ENCODE data around the gene CARD10. TPM values are rescaled to one million over a fixed set of nuclear protein-coding genes. Genes with fewer than 3 reads are reported as not detected.

Gene CARD10
- total and polyA plus RNA-seq, 2 of the 13 experiments (the other 11 are each of a cell fraction or from before 2014, with no cell fraction given) = 35.2 to 55.8 TPM

DNA sequence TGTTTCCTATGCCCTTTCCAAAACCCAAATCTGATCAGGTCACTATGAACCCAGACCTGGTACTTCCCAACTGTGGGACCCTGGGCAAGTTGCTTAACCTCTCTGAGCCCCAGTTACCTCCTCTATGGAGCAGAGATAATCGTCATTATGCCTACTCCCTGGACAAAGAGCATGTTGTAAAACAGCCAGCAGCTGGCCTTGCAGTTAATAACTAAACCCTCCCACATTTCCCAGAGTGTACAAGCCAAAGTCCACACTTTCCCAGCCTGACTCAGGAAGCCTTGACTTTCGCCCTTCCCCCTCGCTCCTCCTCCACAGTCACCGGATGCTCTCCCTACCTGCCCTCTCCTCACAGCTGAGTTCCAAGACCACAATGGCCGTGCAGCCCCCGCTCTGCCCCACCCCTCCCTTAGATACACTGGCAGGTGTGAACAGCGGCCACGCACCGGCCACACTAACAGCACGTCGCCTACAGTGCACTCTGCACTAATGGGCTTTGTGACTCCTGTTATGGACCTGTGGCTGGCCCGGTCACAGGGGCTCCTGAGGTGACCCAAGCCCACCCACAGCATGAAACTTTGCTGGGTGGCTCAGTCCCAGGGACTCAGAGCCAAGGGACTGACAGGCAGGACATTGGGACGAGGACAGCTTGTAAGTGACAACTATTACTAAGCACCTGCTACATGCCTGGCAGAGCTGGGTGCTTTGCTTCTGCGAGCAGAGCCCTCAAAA lies 17.4 kb downstream of the CARD10 start (continued):
- TF ChIP-seq, protein P1, sequence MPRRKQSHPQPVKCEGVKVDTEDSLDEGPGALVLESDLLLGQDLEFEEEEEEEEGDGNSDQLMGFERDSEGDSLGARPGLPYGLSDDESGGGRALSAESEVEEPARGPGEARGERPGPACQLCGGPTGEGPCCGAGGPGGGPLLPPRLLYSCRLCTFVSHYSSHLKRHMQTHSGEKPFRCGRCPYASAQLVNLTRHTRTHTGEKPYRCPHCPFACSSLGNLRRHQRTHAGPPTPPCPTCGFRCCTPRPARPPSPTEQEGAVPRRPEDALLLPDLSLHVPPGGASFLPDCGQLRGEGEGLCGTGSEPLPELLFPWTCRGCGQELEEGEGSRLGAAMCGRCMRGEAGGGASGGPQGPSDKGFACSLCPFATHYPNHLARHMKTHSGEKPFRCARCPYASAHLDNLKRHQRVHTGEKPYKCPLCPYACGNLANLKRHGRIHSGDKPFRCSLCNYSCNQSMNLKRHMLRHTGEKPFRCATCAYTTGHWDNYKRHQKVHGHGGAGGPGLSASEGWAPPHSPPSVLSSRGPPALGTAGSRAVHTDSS (CRISPR knock-in tag; conservative IDR thresholded peaks at IDR 0.05) = no peak
- TF ChIP-seq HES4 (CRISPR knock-in tag; IDR thresholded peaks at IDR 0.05; ENCODE audit: borderline replicate concordance) (peak; percentile 62; the same call in 1 of the 2 replicates), ZNF891 (CRISPR knock-in tag; IDR thresholded peaks at IDR 0.05) (peak; percentile 24; the same call in 1 of the 2 replicates), NR2F2 (IDR thresholded peaks at IDR 0.05; ENCODE audit: borderline replicate concordance, low read depth) (peak; percentile 66; the same call in 1 of the 2 replicates), CENPT (CRISPR knock-in tag; IDR thresholded peaks at IDR 0.05; ENCODE audit: low read depth) (0 out of 2 replicates have a peak, but pooled peaks have one; percentile 64), ZNF484 (CRISPR knock-in tag; IDR thresholded peaks at IDR 0.05; ENCODE audit: borderline replicate concordance, low read depth) (no peak), AHR (CRISPR knock-in tag; IDR thresholded peaks at IDR 0.05) (peak; percentile 89), ZBTB20 (CRISPR knock-in tag; IDR thresholded peaks at IDR 0.05; ENCODE audit: borderline replicate concordance, low read depth) (peak; percentile 89; the same call in 1 of the 2 replicates), PLRG1 (conservative IDR thresholded peaks at IDR 0.05) (no peak), ZNF556 (CRISPR knock-in tag; IDR thresholded peaks at IDR 0.05; ENCODE audit: borderline replicate concordance) (peak; percentile 99), TBL1XR1 (IDR thresholded peaks at IDR 0.05; ENCODE audit: borderline replicate concordance, low read length, partially characterized antibody) (peak; percentile 89), SSRP1 (CRISPR knock-in tag; IDR thresholded peaks at IDR 0.05) (peak; percentile 74; the same call in 1 of the 2 replicates), MEIS2 (CRISPR knock-in tag; IDR thresholded peaks at IDR 0.05) (peak; percentile 88; the same call in 1 of the 2 replicates), ZNF83 (CRISPR knock-in tag; IDR thresholded peaks at IDR 0.05; ENCODE audit: borderline replicate concordance) (0 out of 2 replicates have a peak, but pooled peaks have one; percentile 86), ZNF569 (CRISPR knock-in tag; IDR thresholded peaks at IDR 0.05; ENCODE audit: borderline replicate concordance) (peak; percentile 46; the same call in 1 of the 2 replicates), ZBTB3 (CRISPR knock-in tag; IDR thresholded peaks at IDR 0.05; ENCODE audit: borderline replicate concordance, low read depth) (peak; percentile 98), ZNF543 (CRISPR knock-in tag; IDR thresholded peaks at IDR 0.05) (peak; percentile 96), MIXL1 (CRISPR knock-in tag; IDR thresholded peaks at IDR 0.05) (peak; percentile 91), NFE2 (CRISPR knock-in tag; IDR thresholded peaks at IDR 0.05) (no peak), GABPA (IDR thresholded peaks at IDR 0.05; ENCODE audit: low read depth, low read length) (peak; percentile 31; the same call in 1 of the 2 replicates), GABPA (CRISPR knock-in tag; IDR thresholded peaks at IDR 0.05; ENCODE audit: low read depth) (peak; percentile 81), ZNF333 (CRISPR knock-in tag; IDR thresholded peaks at IDR 0.05; ENCODE audit: borderline replicate concordance) (peak; percentile 67; the same call in 1 of the 2 replicates)
- TF ChIP-seq, protein P2, sequence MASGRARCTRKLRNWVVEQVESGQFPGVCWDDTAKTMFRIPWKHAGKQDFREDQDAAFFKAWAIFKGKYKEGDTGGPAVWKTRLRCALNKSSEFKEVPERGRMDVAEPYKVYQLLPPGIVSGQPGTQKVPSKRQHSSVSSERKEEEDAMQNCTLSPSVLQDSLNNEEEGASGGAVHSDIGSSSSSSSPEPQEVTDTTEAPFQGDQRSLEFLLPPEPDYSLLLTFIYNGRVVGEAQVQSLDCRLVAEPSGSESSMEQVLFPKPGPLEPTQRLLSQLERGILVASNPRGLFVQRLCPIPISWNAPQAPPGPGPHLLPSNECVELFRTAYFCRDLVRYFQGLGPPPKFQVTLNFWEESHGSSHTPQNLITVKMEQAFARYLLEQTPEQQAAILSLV (CRISPR knock-in tag; IDR thresholded peaks at IDR 0.05; ENCODE audit: borderline replicate concordance) = peak; percentile 73; the same call in 1 of the 2 replicates
- TF ChIP-seq, protein P3, sequence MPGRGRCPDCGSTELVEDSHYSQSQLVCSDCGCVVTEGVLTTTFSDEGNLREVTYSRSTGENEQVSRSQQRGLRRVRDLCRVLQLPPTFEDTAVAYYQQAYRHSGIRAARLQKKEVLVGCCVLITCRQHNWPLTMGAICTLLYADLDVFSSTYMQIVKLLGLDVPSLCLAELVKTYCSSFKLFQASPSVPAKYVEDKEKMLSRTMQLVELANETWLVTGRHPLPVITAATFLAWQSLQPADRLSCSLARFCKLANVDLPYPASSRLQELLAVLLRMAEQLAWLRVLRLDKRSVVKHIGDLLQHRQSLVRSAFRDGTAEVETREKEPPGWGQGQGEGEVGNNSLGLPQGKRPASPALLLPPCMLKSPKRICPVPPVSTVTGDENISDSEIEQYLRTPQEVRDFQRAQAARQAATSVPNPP (CRISPR knock-in tag; IDR thresholded peaks at IDR 0.05) = no peak; the same call in 1 of the 2 replicates
- TF ChIP-seq, protein P4, sequence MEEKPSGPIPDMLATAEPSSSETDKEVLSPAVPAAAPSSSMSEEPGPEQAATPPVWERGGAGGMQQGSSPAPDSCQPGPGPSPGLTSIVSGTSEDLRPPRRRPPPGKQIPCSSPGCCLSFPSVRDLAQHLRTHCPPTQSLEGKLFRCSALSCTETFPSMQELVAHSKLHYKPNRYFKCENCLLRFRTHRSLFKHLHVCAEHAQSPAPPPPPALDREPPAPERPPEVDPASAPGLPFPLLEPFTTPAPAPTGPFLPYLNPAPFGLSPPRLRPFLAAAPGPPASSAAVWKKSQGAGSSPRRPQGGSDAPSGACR (CRISPR knock-in tag; IDR thresholded peaks at IDR 0.05) = peak; percentile 99
- TF ChIP-seq, protein P5, sequence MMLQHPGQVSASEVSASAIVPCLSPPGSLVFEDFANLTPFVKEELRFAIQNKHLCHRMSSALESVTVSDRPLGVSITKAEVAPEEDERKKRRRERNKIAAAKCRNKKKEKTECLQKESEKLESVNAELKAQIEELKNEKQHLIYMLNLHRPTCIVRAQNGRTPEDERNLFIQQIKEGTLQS (CRISPR knock-in tag; IDR thresholded peaks at IDR 0.05) = peak; percentile 47; the same call in 1 of the 2 replicates

Measured in HepG2 (cell line).